Measurements from ENCODE around the gene KLF4. TPM values are rescaled to one million over a fixed set of nuclear protein-coding genes. Genes with fewer than 3 reads are reported as not detected.
A peak's percentile ranks its signal among the peaks of the same experiment; 100 is the strongest.

KLF4 gene
- 16.4 TPM for total RNA-seq (ENCODE audit: unreplicated experiment)
- long read RNA-seq, partial matches to known transcripts: 1 of 2 reads
- long read RNA-seq, other reads (novel, unspliced or antisense): 1 of 2 reads

GRCh38 chr9:107489687-107490605, at the start of gene KLF4:
TSS of gene KLF4 (minus strand) at chr9:107489769. CDS start at chr9:107489172, 597 bp downstream.
- Mint-ChIP-seq H3K36me3 (ENCODE audit: low read depth, unreplicated experiment) (no peaks in the 10 kb centered on the region), H3K27me3 (ENCODE audit: unreplicated experiment) (peaks cover 30% of the 10 kb centered on the region), H3K9me3 (ENCODE audit: unreplicated experiment) (no peaks in the 10 kb centered on the region), H3K27ac (ENCODE audit: unreplicated experiment) (peak within 1 kb of the TSS; percentile 77), H3K4me3 (ENCODE audit: unreplicated experiment) (peak within 1 kb of the TSS; percentile 92), H3K4me1 (ENCODE audit: unreplicated experiment) (peaks cover 13% of the 10 kb centered on the region)
- peak; percentile 85 for DNase-seq (ENCODE audit: low spot score)
- TF ChIP-seq CTCF (IDR thresholded peaks at IDR 0.05; ENCODE audit: unreplicated experiment): no peak

DNA sequence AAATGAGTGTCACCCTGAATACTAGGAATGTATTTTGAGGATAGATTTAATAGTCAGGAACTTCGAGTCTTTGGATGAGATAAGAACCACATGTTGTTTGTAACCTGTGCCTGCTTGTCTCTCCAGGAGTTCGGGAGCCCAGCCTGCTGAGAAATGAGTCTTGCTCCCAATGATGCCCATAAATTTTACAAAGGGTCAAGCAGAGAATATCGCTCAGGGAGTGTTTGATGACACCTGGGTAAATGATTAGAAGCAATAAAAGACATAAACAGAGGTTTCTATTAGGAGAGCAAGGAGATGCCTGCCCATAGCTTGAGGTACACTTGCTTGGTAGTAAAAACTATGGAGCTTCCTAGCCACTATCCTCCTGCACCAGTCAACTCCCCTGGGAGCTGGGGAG, 46.9 kb upstream of the KLF4 start:
- Mint-ChIP-seq H3K4me1 (ENCODE audit: unreplicated experiment) (no peaks in the 10 kb centered on the region), H3K4me3 (ENCODE audit: unreplicated experiment) (no peak overlapping the region), H3K27ac (ENCODE audit: unreplicated experiment) (no peak overlapping the region), H3K36me3 (ENCODE audit: low read depth, unreplicated experiment) (no peaks in the 10 kb centered on the region), H3K27me3 (ENCODE audit: unreplicated experiment) (no peaks in the 10 kb centered on the region), H3K9me3 (ENCODE audit: unreplicated experiment) (no peaks in the 10 kb centered on the region)
- TF ChIP-seq CTCF (IDR thresholded peaks at IDR 0.05; ENCODE audit: unreplicated experiment): no peak
- DNase-seq (ENCODE audit: low spot score): no peak

GRCh38 chr9:107534510-107535078, 45.0 kb upstream of the KLF4 start:
- no peak overlapping the region for H3K27ac Mint-ChIP-seq (ENCODE audit: unreplicated experiment)
- H3K4me3 Mint-ChIP-seq (ENCODE audit: unreplicated experiment): no peak overlapping the region
- H3K9me3 Mint-ChIP-seq (ENCODE audit: unreplicated experiment): no peaks in the 10 kb centered on the region
- DNase-seq (ENCODE audit: low spot score): no peak
- TF ChIP-seq CTCF (IDR thresholded peaks at IDR 0.05; ENCODE audit: unreplicated experiment): no peak
- H3K36me3 Mint-ChIP-seq (ENCODE audit: low read depth, unreplicated experiment): no peaks in the 10 kb centered on the region
- no peaks in the 10 kb centered on the region for H3K4me1 Mint-ChIP-seq (ENCODE audit: unreplicated experiment)
- no peaks in the 10 kb centered on the region for H3K27me3 Mint-ChIP-seq (ENCODE audit: unreplicated experiment)

DNA sequence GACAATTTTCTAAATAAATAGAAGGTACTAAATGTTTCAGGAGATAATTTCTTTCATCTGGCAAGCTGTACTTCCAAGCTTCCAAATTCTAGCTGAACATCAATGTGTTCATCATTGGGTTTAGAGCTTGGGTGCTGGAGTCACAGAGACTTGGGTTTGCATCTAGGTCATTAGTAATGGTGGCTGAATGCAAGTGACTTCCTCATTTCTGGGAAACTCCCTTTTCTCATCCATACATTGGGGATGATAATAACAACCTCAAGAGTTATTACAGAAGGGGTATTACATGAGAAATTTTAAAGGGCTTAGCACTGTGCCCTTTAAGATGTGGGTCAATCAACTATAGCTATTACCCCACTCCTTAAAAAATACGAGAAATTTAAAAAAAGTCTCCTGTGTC, 41.1 kb upstream of the KLF4 start:
- Mint-ChIP-seq H3K27ac (ENCODE audit: unreplicated experiment) (no peak overlapping the region), H3K27me3 (ENCODE audit: unreplicated experiment) (no peaks in the 10 kb centered on the region), H3K9me3 (ENCODE audit: unreplicated experiment) (no peaks in the 10 kb centered on the region), H3K4me1 (ENCODE audit: unreplicated experiment) (no peaks in the 10 kb centered on the region), H3K4me3 (ENCODE audit: unreplicated experiment) (no peak overlapping the region), H3K36me3 (ENCODE audit: low read depth, unreplicated experiment) (no peaks in the 10 kb centered on the region)
- TF ChIP-seq CTCF (IDR thresholded peaks at IDR 0.05; ENCODE audit: unreplicated experiment): no peak
- DNase-seq (ENCODE audit: low spot score): no peak

- Mint-ChIP-seq H3K27me3 (ENCODE audit: unreplicated experiment) (no peaks in the 10 kb centered on the region), H3K4me1 (ENCODE audit: unreplicated experiment) (no peaks in the 10 kb centered on the region), H3K36me3 (ENCODE audit: low read depth, unreplicated experiment) (no peaks in the 10 kb centered on the region), H3K4me3 (ENCODE audit: unreplicated experiment) (no peak overlapping the region), H3K9me3 (ENCODE audit: unreplicated experiment) (no peaks in the 10 kb centered on the region), H3K27ac (ENCODE audit: unreplicated experiment) (no peak overlapping the region)
- TF ChIP-seq CTCF (IDR thresholded peaks at IDR 0.05; ENCODE audit: unreplicated experiment): no peak
- DNase-seq (ENCODE audit: low spot score): no peak
Observed at GRCh38 chr9:107528686-107529085, 39.1 kb upstream of the KLF4 start.

Data from endothelial cell (in vitro differentiated cells).